Natural killer cell (primary cell): ENCODE data around the gene HES5. TPM values are rescaled to one million over a fixed set of nuclear protein-coding genes. Genes with fewer than 3 reads are reported as not detected.

Experiments used
- ATAC-seq, 3 donors: fragments of 150-1000 bp in 2 of 3; fragments of 200-7000 bp in 1 of 3; cut with Tn5 transposase; 1 replicate in 1 of 3; 2 replicates in 2 of 3; pipeline ENCODE4 v1.10.0; 2021; ENCODE audit warnings: mild to moderate bottlenecking in 2 of 3, moderate library complexity in 2 of 3
- DNase-seq, 2 donors: peaks; one replicate each; pipeline versions ENCODE4 v3.0.0 to v3.0.0-alpha.2; 2013 to 2021; ENCODE audit warnings: mixed read lengths in 1 of 2
- H3K27ac ChIP-seq: one replicate; pipeline ENCODE4 v1.5.1; 2013; ENCODE audit warnings: mild to moderate bottlenecking, low read length
- H3K27me3 ChIP-seq: one replicate; pipeline ENCODE4 v1.6.1; 2013; ENCODE audit warnings: low read length; ENCODE audit not compliant: control insufficient read depth, insufficient read depth
- H3K36me3 ChIP-seq: one replicate; pipeline ENCODE4 v1.6.1; 2013; ENCODE audit warnings: low read length; ENCODE audit not compliant: control insufficient read depth, insufficient read depth
- H3K4me1 ChIP-seq: one replicate; pipeline ENCODE4 v1.6.1; 2013; ENCODE audit warnings: low read length; ENCODE audit not compliant: control insufficient read depth, insufficient read depth
- H3K4me3 ChIP-seq: one replicate; pipeline ENCODE4 v1.5.1; 2013; ENCODE audit warnings: low read length
- H3K9me3 ChIP-seq: one replicate; pipeline ENCODE4 v1.6.1; 2013; ENCODE audit warnings: low read length; ENCODE audit not compliant: control insufficient read depth, insufficient read depth
- H3K27ac Mint-ChIP-seq, 2 donors: one replicate each; pipeline ENCODE4 v1.8.0; 2022; ENCODE audit warnings: mild to moderate bottlenecking in 2 of 2, mixed read lengths in 2 of 2, moderate library complexity in 1 of 2
- H3K27me3 Mint-ChIP-seq, 2 donors: one replicate each; pipeline ENCODE4 v1.8.0; 2022; ENCODE audit warnings: low read depth in 2 of 2, mixed read lengths in 2 of 2
- H3K36me3 Mint-ChIP-seq: one replicate; pipeline ENCODE4 v1.8.0; 2022; ENCODE audit warnings: mixed read lengths
- H3K4me1 Mint-ChIP-seq, 2 donors: one replicate each; pipeline ENCODE4 v1.8.0; 2022; ENCODE audit warnings: mixed read lengths in 2 of 2
- H3K4me3 Mint-ChIP-seq: one replicate; pipeline ENCODE4 v1.8.0; 2022; ENCODE audit warnings: mild to moderate bottlenecking, moderate library complexity, mixed read lengths
- H3K9me3 Mint-ChIP-seq, 2 donors: one replicate each; pipeline ENCODE4 v1.8.0; 2022; ENCODE audit warnings: mixed read lengths in 2 of 2
- CTCF ChIP-seq: fragments of 200-600 bp; IDR thresholded peaks from one replicate; pipeline ENCODE4 v1.8.0; 2022; ENCODE audit warnings: antibody characterized with exemption
- WGBS: methylation state at CpG from one replicate; pipeline ENCODE4 v1.1.7; 2013; ENCODE audit warnings: missing lambda C conversion rate; ENCODE audit not compliant: insufficient coverage; 5-methylcytosine and 5-hydroxymethylcytosine counted together
- intact Hi-C: fragments of 100-400 bp; cut with micrococcal nuclease; formaldehyde crosslinking; loops from one replicate; pipeline ENCODE4 v1.14.2; 2022
- total RNA-seq, 4 donors: library from RNA; stranded (reverse); fragments of 120-200 nt in 1 of 4; gene quantifications; one replicate each; pipeline versions ENCODE4 v1.2.3 to v1.2.4, GENCODE V29; 2013 to 2022

HES5 gene
- total RNA-seq, 3 donors from 2014 or later (not counting 1 experiment from before 2014, with no cell fraction given): not detected

GRCh38 chr1:2539312-2539907 is 9.3 kb upstream of the HES5 start:
- ATAC-seq: peak in 2 of 3 donors; percentile 37 to 57
- H3K9me3 ChIP-seq: no peaks in the 10 kb centered on the region
- H3K27me3 Mint-ChIP-seq: peaks cover 0 to 3% of the 10 kb centered on the region in 2 donors
- peak in 1 of 2 donors; percentile 58 for DNase-seq
- H3K27ac ChIP-seq: no peak overlapping the region
- 81% methylated on average over 12 of the region's 12 CpGs for WGBS
- H3K4me1 ChIP-seq: peaks cover 36% of the 10 kb centered on the region
- peaks cover 0 to 7% of the 10 kb centered on the region in 2 donors for H3K4me1 Mint-ChIP-seq
- H3K36me3 ChIP-seq: no peaks in the 10 kb centered on the region
- H3K9me3 Mint-ChIP-seq: no peaks in the 10 kb centered on the region
- no peak overlapping the region for H3K4me3 ChIP-seq
- TF ChIP-seq CTCF: peak; percentile 11
- H3K36me3 Mint-ChIP-seq: no peaks in the 10 kb centered on the region
- H3K27me3 ChIP-seq: no peaks in the 10 kb centered on the region
- no peak overlapping the region for H3K27ac Mint-ChIP-seq
- no peak overlapping the region for H3K4me3 Mint-ChIP-seq
- intact Hi-C loops: no loop called here

- 83% methylated on average over 8 of the region's 8 CpGs for WGBS
- Histone ChIP-seq H3K9me3 (no peaks in the 10 kb centered on the region), H3K27me3 (no peaks in the 10 kb centered on the region), H3K27ac (no peak overlapping the region), H3K4me1 (peaks cover 31% of the 10 kb centered on the region), H3K4me3 (no peak overlapping the region), H3K36me3 (no peaks in the 10 kb centered on the region)
- intact Hi-C loops: no loop called here
- no peak overlapping the region for H3K27ac Mint-ChIP-seq
- no peak for DNase-seq
- H3K4me1 Mint-ChIP-seq: peaks cover 0 to 2% of the 10 kb centered on the region in 2 donors
- H3K27me3 Mint-ChIP-seq: peaks cover 0 to 3% of the 10 kb centered on the region in 2 donors
- H3K36me3 Mint-ChIP-seq: no peaks in the 10 kb centered on the region
- no peak overlapping the region for H3K4me3 Mint-ChIP-seq
- TF ChIP-seq CTCF: no peak
- no peak for ATAC-seq
- H3K9me3 Mint-ChIP-seq: no peaks in the 10 kb centered on the region
Measured at GRCh38 chr1:2538872-2539271, 8.8 kb upstream of the HES5 start.

GRCh38 chr1:2538376-2538775 is 8.3 kb upstream of the HES5 start:
- peaks cover 0 to 3% of the 10 kb centered on the region in 2 donors for H3K27me3 Mint-ChIP-seq
- intact Hi-C loops: no loop called here
- H3K27ac ChIP-seq: no peak overlapping the region
- no peak for TF ChIP-seq CTCF
- DNase-seq (no peak), ATAC-seq (no peak)
- H3K4me1 Mint-ChIP-seq: no peaks in the 10 kb centered on the region
- H3K4me1 ChIP-seq: peaks cover 26% of the 10 kb centered on the region
- no peaks in the 10 kb centered on the region for H3K36me3 ChIP-seq
- no peak overlapping the region for H3K4me3 Mint-ChIP-seq
- H3K27ac Mint-ChIP-seq: no peak overlapping the region
- peaks cover under 1% of the 10 kb centered on the region for H3K27me3 ChIP-seq
- no peaks in the 10 kb centered on the region for H3K9me3 Mint-ChIP-seq
- H3K36me3 Mint-ChIP-seq: no peaks in the 10 kb centered on the region
- WGBS: 77% methylated on average over 4 of the region's 4 CpGs
- H3K9me3 ChIP-seq: no peaks in the 10 kb centered on the region
- no peak overlapping the region for H3K4me3 ChIP-seq

- Histone ChIP-seq H3K4me3 (no peak overlapping the region), H3K9me3 (no peaks in the 10 kb centered on the region), H3K27me3 (peaks cover 5% of the 10 kb centered on the region), H3K27ac (no peak overlapping the region), H3K4me1 (peaks cover 21% of the 10 kb centered on the region), H3K36me3 (no peaks in the 10 kb centered on the region)
- WGBS: 85% methylated on average over 9 of the region's 9 CpGs
- no peak for ATAC-seq
- no peak overlapping the region for H3K4me3 Mint-ChIP-seq
- H3K27ac Mint-ChIP-seq: no peak overlapping the region
- no peaks in the 10 kb centered on the region for H3K36me3 Mint-ChIP-seq
- H3K9me3 Mint-ChIP-seq: no peaks in the 10 kb centered on the region
- no peak for DNase-seq
- no peak for TF ChIP-seq CTCF
- H3K27me3 Mint-ChIP-seq: peaks cover 0 to 5% of the 10 kb centered on the region in 2 donors
- intact Hi-C loops: no loop called here
- H3K4me1 Mint-ChIP-seq: no peaks in the 10 kb centered on the region
Measured at GRCh38 chr1:2537784-2538115, 7.7 kb upstream of the HES5 start.
